ENCODE data around the gene TTC22.

Gene TTC22

GRCh38 chr1:54806931-54807611 is 5.9 kb upstream of the TTC22 start:
- no peak for DNase-seq

- DNase-seq: no peak
These were observed 4.9 kb upstream of the TTC22 start for GRCh38 chr1:54805981-54806381.

- DNase-seq: no peak
These were observed 4.3 kb upstream of the TTC22 start for GRCh38 chr1:54805466-54805865.

GRCh38 chr1:54804471-54805132 is 3.5 kb upstream of the TTC22 start:
- DNase-seq: no peak

- no peak for DNase-seq
These were observed 2.8 kb upstream of the TTC22 start for GRCh38 chr1:54803761-54804470.

GRCh38 chr1:54800041-54800898 is 853 bp downstream of the TTC22 start:
- no peak for DNase-seq

GRCh38 chr1:54798769-54799641 is 2.1 kb downstream of the TTC22 start:
- no peak for DNase-seq

- no peak for DNase-seq
These were observed 2.9 kb downstream of the TTC22 start for GRCh38 chr1:54798206-54798605.

GRCh38 chr1:54796902-54797301 is 4.2 kb downstream of the TTC22 start:
- no peak for DNase-seq

GRCh38 chr1:54795841-54796468 is 5.2 kb downstream of the TTC22 start:
- no peak for DNase-seq

- no peak for DNase-seq
These were observed 5.8 kb downstream of the TTC22 start for GRCh38 chr1:54795356-54795665.

GRCh38 chr1:54794451-54795355 is 6.4 kb downstream of the TTC22 start:
- no peak for DNase-seq

GRCh38 chr1:54792686-54793282 is 8.3 kb downstream of the TTC22 start:
- DNase-seq: no peak

- DNase-seq: no peak
These were observed 9.1 kb downstream of the TTC22 start for GRCh38 chr1:54791880-54792522.

GRCh38 chr1:54788459-54788858 is 12.7 kb downstream of the TTC22 start:
- DNase-seq: no peak

- DNase-seq: no peak
These were observed 13.5 kb downstream of the TTC22 start for GRCh38 chr1:54787604-54788003.

- DNase-seq: no peak
These were observed 14.3 kb downstream of the TTC22 start for GRCh38 chr1:54786778-54787177.

- no peak for DNase-seq
These were observed 17.1 kb downstream of the TTC22 start for GRCh38 chr1:54784066-54784465.

GRCh38 chr1:54782588-54782987 is 18.5 kb downstream of the TTC22 start:
- no peak for DNase-seq

- DNase-seq: no peak
These were observed 19.0 kb downstream of the TTC22 start for GRCh38 chr1:54782156-54782555.

All from NCI-H510A treated with DMSO at 0.1 percent for 48 hours (cell line).